ENCODE results near the gene HNRNPM.
"Not testable (repeated sequence)": the region's sequence is repeated elsewhere in the genome, so short reads cannot be mapped to it uniquely, and the experiment has no call there.

DNA sequence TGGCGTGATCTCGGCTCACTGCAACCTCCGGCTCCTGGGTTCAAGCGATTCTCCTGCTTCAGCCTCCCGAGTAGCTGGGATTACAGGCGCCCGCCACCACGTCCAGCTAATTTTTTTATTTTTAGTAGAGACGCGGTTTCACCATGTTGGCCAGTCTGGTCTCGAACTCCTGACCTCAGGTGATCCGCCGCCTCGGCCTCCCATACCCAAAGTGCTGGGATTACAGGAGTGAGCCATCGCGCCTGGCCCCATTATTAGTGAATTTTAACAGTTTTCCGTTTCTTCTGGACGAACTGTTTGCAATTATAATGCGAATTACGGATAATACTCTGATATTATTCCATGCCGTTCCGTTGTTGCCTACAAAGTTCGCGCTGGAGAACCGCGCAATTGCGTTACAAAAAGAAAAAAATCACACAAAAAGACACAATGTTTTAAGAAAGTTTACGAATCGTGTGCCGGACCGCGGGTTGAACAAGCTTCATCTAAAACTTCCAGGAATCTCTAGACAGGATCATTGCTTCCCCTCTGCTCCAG lies 567 bp upstream of the HNRNPM start:
- not testable (repeated sequence) for TF ChIP-seq EZH2phosphoT487 (IDR thresholded peaks at IDR 0.05; ENCODE audit: low read depth)
- TF ChIP-seq, protein P1, sequence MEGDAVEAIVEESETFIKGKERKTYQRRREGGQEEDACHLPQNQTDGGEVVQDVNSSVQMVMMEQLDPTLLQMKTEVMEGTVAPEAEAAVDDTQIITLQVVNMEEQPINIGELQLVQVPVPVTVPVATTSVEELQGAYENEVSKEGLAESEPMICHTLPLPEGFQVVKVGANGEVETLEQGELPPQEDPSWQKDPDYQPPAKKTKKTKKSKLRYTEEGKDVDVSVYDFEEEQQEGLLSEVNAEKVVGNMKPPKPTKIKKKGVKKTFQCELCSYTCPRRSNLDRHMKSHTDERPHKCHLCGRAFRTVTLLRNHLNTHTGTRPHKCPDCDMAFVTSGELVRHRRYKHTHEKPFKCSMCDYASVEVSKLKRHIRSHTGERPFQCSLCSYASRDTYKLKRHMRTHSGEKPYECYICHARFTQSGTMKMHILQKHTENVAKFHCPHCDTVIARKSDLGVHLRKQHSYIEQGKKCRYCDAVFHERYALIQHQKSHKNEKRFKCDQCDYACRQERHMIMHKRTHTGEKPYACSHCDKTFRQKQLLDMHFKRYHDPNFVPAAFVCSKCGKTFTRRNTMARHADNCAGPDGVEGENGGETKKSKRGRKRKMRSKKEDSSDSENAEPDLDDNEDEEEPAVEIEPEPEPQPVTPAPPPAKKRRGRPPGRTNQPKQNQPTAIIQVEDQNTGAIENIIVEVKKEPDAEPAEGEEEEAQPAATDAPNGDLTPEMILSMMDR (IDR thresholded peaks at IDR 0.05; ENCODE audit: low read depth, low read length): not testable (repeated sequence)
